ENCODE data around the gene ANKS1B.

Gene ANKS1B

GRCh38 chr12:99752740-99753139 is 232.0 kb downstream of the ANKS1B start:
- DNase-seq (ENCODE audit: low read depth), result no peak
- H3K4me3 ChIP-seq (ENCODE audit: low read depth, low read length), result no peak overlapping the region
- TF ChIP-seq CTCF (conservative IDR thresholded peaks at IDR 0.05; ENCODE audit: low read depth, low read length), result no peak

- no peak for TF ChIP-seq CTCF (conservative IDR thresholded peaks at IDR 0.05; ENCODE audit: low read depth, low read length)
- DNase-seq (ENCODE audit: low read depth), result no peak
- no peak overlapping the region for H3K4me3 ChIP-seq (ENCODE audit: low read depth, low read length)
Measured at GRCh38 chr12:99746538-99746937, 238.2 kb downstream of the ANKS1B start.

- DNase-seq (ENCODE audit: low read depth), result no peak
- no peak for TF ChIP-seq CTCF (conservative IDR thresholded peaks at IDR 0.05; ENCODE audit: low read depth, low read length)
- no peak overlapping the region for H3K4me3 ChIP-seq (ENCODE audit: low read depth, low read length)
Measured at GRCh38 chr12:99745895-99746294, 238.8 kb downstream of the ANKS1B start.

GRCh38 chr12:99745121-99745520 is 239.6 kb downstream of the ANKS1B start:
- TF ChIP-seq CTCF (conservative IDR thresholded peaks at IDR 0.05; ENCODE audit: low read depth, low read length), result no peak
- no peak overlapping the region for H3K4me3 ChIP-seq (ENCODE audit: low read depth, low read length)
- DNase-seq (ENCODE audit: low read depth), result no peak

- no peak for TF ChIP-seq CTCF (conservative IDR thresholded peaks at IDR 0.05; ENCODE audit: low read depth, low read length)
- DNase-seq (ENCODE audit: low read depth), result no peak
Measured at GRCh38 chr12:99736760-99737269, 247.9 kb downstream of the ANKS1B start.

GRCh38 chr12:99732131-99732530 is 252.6 kb downstream of the ANKS1B start:
- no peak overlapping the region for H3K4me3 ChIP-seq (ENCODE audit: low read depth, low read length)
- no peak for TF ChIP-seq CTCF (conservative IDR thresholded peaks at IDR 0.05; ENCODE audit: low read depth, low read length)
- DNase-seq (ENCODE audit: low read depth), result no peak

More at GRCh38 chr12:99736760-99737269, 247.9 kb downstream of the ANKS1B start:
- H3K4me3 ChIP-seq (ENCODE audit: low read depth, low read length), result no peak overlapping the region

GRCh38 chr12:99722690-99723486 is 261.8 kb downstream of the ANKS1B start:
- TF ChIP-seq CTCF (conservative IDR thresholded peaks at IDR 0.05; ENCODE audit: low read depth, low read length), result no peak
- H3K4me3 ChIP-seq (ENCODE audit: low read depth, low read length), result no peak overlapping the region
- no peak for DNase-seq (ENCODE audit: low read depth)

Data from choroid plexus epithelial cell (primary cell).